AG04450 (cell line): ENCODE data around the gene PITX1. TPM values are rescaled to one million over a fixed set of nuclear protein-coding genes. Genes with fewer than 3 reads are reported as not detected.

Experiments used
- CTCF ChIA-PET: fragments of 300-600, 350-600 bp; formaldehyde crosslinking; extraction: SDS; loops from one replicate; lab custom pipeline; 2022; ENCODE audit warnings: antibody characterized with exemption, inconsistent platforms; lab: Charles Lee
- POLR2A ChIA-PET: fragments of 350-600 bp; formaldehyde crosslinking; extraction: SDS; loops from one replicate; lab custom pipeline; 2021; ENCODE audit warnings: antibody characterized with exemption, inconsistent platforms; lab: Yijun Ruan, JAX
- DNase-seq: peaks from one replicate; pipeline ENCODE4 v3.0.0-alpha.2; 2011; ENCODE audit warnings: low read depth, low spot score
- H3K27ac ChIP-seq: one replicate; pipeline ENCODE4 v1.5.1; 2012; ENCODE audit warnings: low read depth, low read length, control low read depth
- H3K27me3 ChIP-seq: one replicate; pipeline ENCODE4 v1.6.0; 2012; ENCODE audit warnings: low read length; ENCODE audit not compliant: control insufficient read depth, insufficient read depth
- H3K4me3 ChIP-seq: 2 replicates; pipeline ENCODE4 v1.5.1; 2011; ENCODE audit warnings: mild to moderate bottlenecking, low read depth, low read length, control low read depth
- H3K9me3 ChIP-seq: 2 replicates; pipeline ENCODE4 v1.5.1; 2012; ENCODE audit warnings: low read length; ENCODE audit not compliant: control insufficient read depth, insufficient read depth
- polyA plus RNA-seq: library from polyadenylated mRNA; depleted of rRNA; stranded (reverse); fragments of >200 nt; gene quantifications from 2 replicates; pipeline ENCODE4 v1.2.3, GENCODE V29; 2011
- TF ChIP-seq, protein P1 (sequence below): IDR thresholded peaks from 2 replicates; pipeline ENCODE4 v1.5.1; 2011; ENCODE audit warnings: low read depth, low read length, control low read depth, inconsistent platforms

PITX1 gene
- polyA plus RNA-seq, 1 experiment = 72.1 TPM

DNA sequence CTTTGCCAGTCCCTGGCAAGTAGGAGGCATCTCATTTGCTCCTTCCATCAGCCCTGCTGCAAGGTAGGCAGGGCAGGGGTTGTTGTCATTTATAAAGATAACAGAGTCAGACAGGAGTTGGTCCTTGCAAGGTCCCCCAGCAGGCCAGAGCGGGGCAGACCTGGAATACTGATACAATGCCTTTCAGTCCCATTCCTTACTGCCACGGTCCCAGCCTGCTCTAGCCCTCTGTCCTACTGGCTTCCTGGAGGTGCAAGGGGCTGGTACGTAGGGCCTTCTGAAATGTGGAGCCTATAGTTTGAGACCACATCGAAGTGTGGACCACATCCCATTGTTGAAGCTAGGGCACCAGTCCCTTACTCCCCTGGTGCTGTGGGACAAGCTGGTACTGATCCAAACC lies 42.8 kb upstream of the PITX1 start:
- H3K4me3 ChIP-seq = no peak overlapping the region
- H3K27me3 ChIP-seq = peaks cover 4% of the 10 kb centered on the region
- TF ChIP-seq, protein P1, sequence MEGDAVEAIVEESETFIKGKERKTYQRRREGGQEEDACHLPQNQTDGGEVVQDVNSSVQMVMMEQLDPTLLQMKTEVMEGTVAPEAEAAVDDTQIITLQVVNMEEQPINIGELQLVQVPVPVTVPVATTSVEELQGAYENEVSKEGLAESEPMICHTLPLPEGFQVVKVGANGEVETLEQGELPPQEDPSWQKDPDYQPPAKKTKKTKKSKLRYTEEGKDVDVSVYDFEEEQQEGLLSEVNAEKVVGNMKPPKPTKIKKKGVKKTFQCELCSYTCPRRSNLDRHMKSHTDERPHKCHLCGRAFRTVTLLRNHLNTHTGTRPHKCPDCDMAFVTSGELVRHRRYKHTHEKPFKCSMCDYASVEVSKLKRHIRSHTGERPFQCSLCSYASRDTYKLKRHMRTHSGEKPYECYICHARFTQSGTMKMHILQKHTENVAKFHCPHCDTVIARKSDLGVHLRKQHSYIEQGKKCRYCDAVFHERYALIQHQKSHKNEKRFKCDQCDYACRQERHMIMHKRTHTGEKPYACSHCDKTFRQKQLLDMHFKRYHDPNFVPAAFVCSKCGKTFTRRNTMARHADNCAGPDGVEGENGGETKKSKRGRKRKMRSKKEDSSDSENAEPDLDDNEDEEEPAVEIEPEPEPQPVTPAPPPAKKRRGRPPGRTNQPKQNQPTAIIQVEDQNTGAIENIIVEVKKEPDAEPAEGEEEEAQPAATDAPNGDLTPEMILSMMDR = no peak
- peaks cover 8% of the 10 kb centered on the region; the same call in 1 of the 2 replicates for H3K9me3 ChIP-seq
- ChIA-PET POLR2A (no interaction called here), CTCF (interaction anchor here (0.7 kb wide), 1 partner anchor 67 kb away, joined by 3 read pairs; no protein-coding TSS in a partner anchor)
- DNase-seq = no peak
- no peak overlapping the region for H3K27ac ChIP-seq

DNA sequence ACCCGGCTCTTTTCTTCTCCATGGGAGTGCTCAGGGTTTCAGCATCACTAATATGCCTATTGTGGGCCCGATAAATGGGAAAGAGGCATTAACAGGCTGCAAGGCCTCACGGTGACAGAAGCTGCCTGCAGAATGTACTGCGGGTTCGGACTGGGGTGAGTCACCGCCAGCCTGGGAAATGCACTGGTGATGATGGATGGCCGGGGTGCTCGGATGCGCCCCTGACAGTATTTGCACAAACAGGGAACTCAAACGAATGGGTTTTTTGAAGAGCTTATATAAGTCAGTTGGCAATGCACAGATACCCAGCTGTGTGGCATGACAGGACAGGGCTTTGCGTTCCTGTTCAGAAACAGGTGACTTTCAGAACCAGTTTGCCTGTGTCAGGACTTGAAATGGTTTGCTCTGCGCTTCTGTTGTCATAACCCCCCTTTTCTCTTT lies 42.0 kb upstream of the PITX1 start:
- ChIA-PET POLR2A (no interaction called here), CTCF (interaction anchor here (0.7 kb wide), 1 partner anchor 68 kb away, joined by 3 read pairs; no protein-coding TSS in a partner anchor)
- Histone ChIP-seq H3K27ac (no peak overlapping the region), H3K9me3 (peaks cover 5% of the 10 kb centered on the region; the same call in 1 of the 2 replicates), H3K27me3 (peaks cover 4% of the 10 kb centered on the region), H3K4me3 (no peak overlapping the region)
- DNase-seq = no peak
- TF ChIP-seq, protein P1 = no peak

DNA sequence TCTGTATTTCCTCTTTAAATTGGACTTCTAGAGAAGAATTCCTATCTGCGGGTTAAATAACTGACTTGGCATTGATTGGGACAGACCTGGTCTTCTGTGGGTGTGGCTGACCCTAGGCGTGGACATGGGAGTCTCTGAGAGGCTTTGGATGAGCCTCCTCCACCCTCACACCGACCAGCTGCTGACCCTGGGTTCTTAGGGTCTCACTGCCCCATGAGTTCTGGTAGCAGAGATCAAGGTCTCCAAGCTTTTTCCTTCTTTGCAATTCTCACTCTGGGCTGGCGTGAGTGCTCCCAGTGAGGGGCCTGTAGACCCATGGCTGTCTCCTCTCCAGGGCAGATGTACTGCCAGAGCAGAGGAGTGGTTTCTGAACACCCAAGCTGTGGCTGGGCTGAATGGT lies 41.6 kb upstream of the PITX1 start:
- Histone ChIP-seq H3K27me3 (peaks cover 4% of the 10 kb centered on the region), H3K9me3 (peaks cover 5% of the 10 kb centered on the region; the same call in 1 of the 2 replicates), H3K4me3 (no peak overlapping the region), H3K27ac (no peak overlapping the region)
- CTCF ChIA-PET = no interaction called here
- TF ChIP-seq, protein P1 = no peak
- DNase-seq = no peak
- POLR2A ChIA-PET = no interaction called here

GRCh38 chr5:135073761-135074345 lies 39.8 kb upstream of the PITX1 start:
- CTCF ChIA-PET = no interaction called here
- Histone ChIP-seq H3K27ac (no peak overlapping the region), H3K9me3 (no peaks in the 10 kb centered on the region), H3K4me3 (no peak overlapping the region), H3K27me3 (peaks cover 8% of the 10 kb centered on the region)
- TF ChIP-seq, protein P1 = no peak
- DNase-seq = no peak
- POLR2A ChIA-PET = no interaction called here

- Histone ChIP-seq H3K27me3 (peaks cover 8% of the 10 kb centered on the region), H3K27ac (no peak overlapping the region), H3K9me3 (no peaks in the 10 kb centered on the region), H3K4me3 (no peak overlapping the region)
- no peak for DNase-seq
- POLR2A ChIA-PET = no interaction called here
- CTCF ChIA-PET = no interaction called here
- TF ChIP-seq, protein P1 = no peak
Measured at GRCh38 chr5:135072387-135073281, 38.6 kb upstream of the PITX1 start.
